Right atrium auricular region (tissue), 2 donors: Measurements from ENCODE around the gene SOX6. TPM values are rescaled to one million over a fixed set of nuclear protein-coding genes. Genes with fewer than 3 reads are reported as not detected.

Source experiments
- DNase-seq: peaks from one replicate; pipeline ENCODE4 v3.0.0-alpha.2; 2019; ENCODE audit warnings: low spot score
- H3K27ac ChIP-seq, 2 donors: fragments of 200-600 bp; sonication (generic); 1 replicate in 1 of 2; 2 replicates in 1 of 2; pipeline ENCODE4 v1.5.1; 2016 to 2019
- H3K27me3 ChIP-seq, 2 donors: fragments of 200-600 bp; sonication (generic); one replicate each; pipeline versions ENCODE4 v1.5.1 to v1.6.0; 2017 to 2019
- H3K36me3 ChIP-seq: fragments of 200-600 bp; sonication (generic); one replicate; pipeline ENCODE4 v1.5.1; 2016
- H3K4me1 ChIP-seq, 2 donors: fragments of 200-600 bp; sonication (generic); one replicate each; pipeline versions ENCODE4 v1.5.1 to v1.6.0; 2017 to 2019
- H3K4me3 ChIP-seq, 2 donors: fragments of 200-600 bp; sonication (generic); 1 replicate in 1 of 2; 2 replicates in 1 of 2; pipeline ENCODE4 v1.5.1; 2017 to 2019; ENCODE audit warnings: mild to moderate bottlenecking in 1 of 2, moderate library complexity in 1 of 2
- H3K9me3 ChIP-seq, 2 donors: fragments of 200-600 bp; sonication (generic); one replicate each; pipeline ENCODE4 v1.5.1; 2019
- total RNA-seq, 2 donors: library from RNA; depleted of rRNA; stranded (reverse); fragments of >200 nt; gene quantifications; one replicate each; pipeline ENCODE4 v1.1.0, GENCODE V29; 2016
- TF ChIP-seq, protein P1 (sequence below), 2 donors: fragments of 200-600 bp; sonication (generic); IDR thresholded peaks; one replicate each; pipeline ENCODE4 v1.5.1; 2019; ENCODE audit warnings: antibody characterized with exemption in 2 of 2

SOX6 gene
- total RNA-seq, 2 donors from 2014 or later, result 13.5 to 14.3 TPM

DNA sequence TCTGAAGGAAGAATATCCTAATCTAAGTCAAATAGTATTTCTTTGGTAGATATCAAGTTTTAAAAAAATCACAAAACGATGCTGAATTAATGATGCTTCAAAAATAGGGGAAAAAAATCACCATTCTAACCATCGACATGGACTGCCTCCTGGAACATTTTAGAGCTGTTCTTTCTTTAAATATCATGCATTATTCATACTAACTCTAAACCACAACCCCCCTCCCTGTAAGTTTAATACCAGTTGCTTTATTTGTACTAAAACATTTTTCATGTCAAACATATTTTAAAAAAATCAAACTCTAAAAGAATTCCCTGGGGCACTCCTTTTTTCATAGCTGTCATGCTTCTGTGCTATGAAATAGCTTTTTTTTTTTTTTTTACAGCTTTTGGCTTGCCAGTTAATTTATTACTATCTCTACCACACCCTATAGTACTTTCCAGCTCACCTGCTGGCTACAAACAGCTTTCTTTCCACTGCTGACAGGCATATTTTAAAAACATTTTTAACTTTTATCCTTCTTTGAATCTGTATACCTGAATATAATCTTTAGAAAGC lies 256.9 kb downstream of the SOX6 start:
- TF ChIP-seq, protein P1, sequence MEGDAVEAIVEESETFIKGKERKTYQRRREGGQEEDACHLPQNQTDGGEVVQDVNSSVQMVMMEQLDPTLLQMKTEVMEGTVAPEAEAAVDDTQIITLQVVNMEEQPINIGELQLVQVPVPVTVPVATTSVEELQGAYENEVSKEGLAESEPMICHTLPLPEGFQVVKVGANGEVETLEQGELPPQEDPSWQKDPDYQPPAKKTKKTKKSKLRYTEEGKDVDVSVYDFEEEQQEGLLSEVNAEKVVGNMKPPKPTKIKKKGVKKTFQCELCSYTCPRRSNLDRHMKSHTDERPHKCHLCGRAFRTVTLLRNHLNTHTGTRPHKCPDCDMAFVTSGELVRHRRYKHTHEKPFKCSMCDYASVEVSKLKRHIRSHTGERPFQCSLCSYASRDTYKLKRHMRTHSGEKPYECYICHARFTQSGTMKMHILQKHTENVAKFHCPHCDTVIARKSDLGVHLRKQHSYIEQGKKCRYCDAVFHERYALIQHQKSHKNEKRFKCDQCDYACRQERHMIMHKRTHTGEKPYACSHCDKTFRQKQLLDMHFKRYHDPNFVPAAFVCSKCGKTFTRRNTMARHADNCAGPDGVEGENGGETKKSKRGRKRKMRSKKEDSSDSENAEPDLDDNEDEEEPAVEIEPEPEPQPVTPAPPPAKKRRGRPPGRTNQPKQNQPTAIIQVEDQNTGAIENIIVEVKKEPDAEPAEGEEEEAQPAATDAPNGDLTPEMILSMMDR (IDR thresholded peaks at IDR 0.05), result no peak
- H3K27ac ChIP-seq, result no peak overlapping the region
- H3K36me3 ChIP-seq, result no peaks in the 10 kb centered on the region
- H3K4me1 ChIP-seq, result peaks cover 0 to 9% of the 10 kb centered on the region in 2 donors
- H3K9me3 ChIP-seq, result no peaks in the 10 kb centered on the region
- H3K27me3 ChIP-seq, result no peaks in the 10 kb centered on the region
- no peak overlapping the region for H3K4me3 ChIP-seq
- DNase-seq, result no peak

- no peaks in the 10 kb centered on the region for H3K27me3 ChIP-seq
- TF ChIP-seq, protein P1 (IDR thresholded peaks at IDR 0.05), result no peak
- H3K36me3 ChIP-seq, result no peaks in the 10 kb centered on the region
- no peak overlapping the region for H3K27ac ChIP-seq
- H3K9me3 ChIP-seq, result no peaks in the 10 kb centered on the region
- no peak for DNase-seq
- H3K4me1 ChIP-seq, result peaks cover 0 to 9% of the 10 kb centered on the region in 2 donors
- H3K4me3 ChIP-seq, result no peak overlapping the region
These were observed 257.7 kb downstream of the SOX6 start for GRCh38 chr11:16098526-16099205.

GRCh38 chr11:16097543-16097942 lies 258.8 kb downstream of the SOX6 start:
- TF ChIP-seq, protein P1 (IDR thresholded peaks at IDR 0.05), result no peak
- no peak for DNase-seq
- Histone ChIP-seq H3K36me3 (no peaks in the 10 kb centered on the region), H3K4me3 (no peak overlapping the region), H3K27me3 (no peaks in the 10 kb centered on the region), H3K4me1 (peaks cover 0 to 15% of the 10 kb centered on the region in 2 donors), H3K27ac (no peak overlapping the region), H3K9me3 (no peaks in the 10 kb centered on the region)

GRCh38 chr11:16096336-16096735 lies 260.0 kb downstream of the SOX6 start:
- Histone ChIP-seq H3K4me1 (peaks cover 0 to 15% of the 10 kb centered on the region in 2 donors), H3K9me3 (no peaks in the 10 kb centered on the region), H3K27ac (no peak overlapping the region), H3K4me3 (no peak overlapping the region), H3K36me3 (no peaks in the 10 kb centered on the region), H3K27me3 (no peaks in the 10 kb centered on the region)
- TF ChIP-seq, protein P1 (IDR thresholded peaks at IDR 0.05), result no peak
- no peak for DNase-seq

DNA sequence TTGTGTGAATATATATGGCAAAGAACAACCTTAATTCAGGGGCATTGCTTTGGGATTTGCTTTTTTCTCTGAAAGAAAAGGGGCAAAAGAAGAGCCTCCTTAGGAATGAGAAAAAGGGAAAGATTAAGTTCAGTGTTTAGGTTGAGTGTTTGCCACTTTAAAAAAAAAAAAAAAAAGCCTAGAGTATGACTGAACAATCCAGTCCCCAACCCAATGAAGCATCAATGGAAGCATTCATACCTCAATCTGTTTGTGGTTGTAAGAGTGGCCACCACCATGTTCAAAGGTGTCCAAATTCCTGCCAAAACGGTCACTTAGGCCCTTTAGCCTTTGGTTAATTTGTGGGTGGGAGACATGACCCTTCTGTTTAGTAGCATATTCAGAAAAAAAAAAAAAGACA lies 260.6 kb downstream of the SOX6 start:
- Histone ChIP-seq H3K4me1 (peaks cover 0 to 15% of the 10 kb centered on the region in 2 donors), H3K4me3 (no peak overlapping the region)

More for the DNA sequence above, 260.6 kb downstream of the SOX6 start:
- Histone ChIP-seq H3K27ac (no peak overlapping the region), H3K27me3 (no peaks in the 10 kb centered on the region), H3K36me3 (no peaks in the 10 kb centered on the region), H3K9me3 (no peaks in the 10 kb centered on the region)
- DNase-seq, result no peak
- TF ChIP-seq, protein P1 (IDR thresholded peaks at IDR 0.05), result no peak
